MCF 10A (cell line): ENCODE data around the gene F9. TPM values are rescaled to one million over a fixed set of nuclear protein-coding genes. Genes with fewer than 3 reads are reported as not detected.

ENCODE experiments used
- BruUV-seq: library from RNA; stranded (reverse); fragments of 400-500 nt; replicated peaks from 2 replicates; lab custom pipeline; 2021; lab: Mats Ljungman, UMichigan
- CTCF ChIA-PET: fragments of 300-600 bp; sonication (Branson Sonifier 250); formaldehyde crosslinking; extraction: SDS; loops from one replicate; lab custom pipeline; 2021; ENCODE audit warnings: antibody characterized with exemption, inconsistent platforms; lab: Yijun Ruan, JAX
- POLR2A ChIA-PET: fragments of 300-600, 350-650 bp; sonication (Branson Sonifier 250); formaldehyde crosslinking; extraction: SDS; loops from one replicate; lab custom pipeline; 2020; ENCODE audit warnings: antibody characterized with exemption, inconsistent platforms; lab: Yijun Ruan, JAX
- DNase-seq: peaks from one replicate; pipeline ENCODE4 v3.0.0-alpha.2; 2018; ENCODE audit not compliant: unreplicated experiment
- H3K27ac Mint-ChIP-seq: one replicate; pipeline ENCODE4 v1.8.0; 2022; ENCODE audit warnings: mild to moderate bottlenecking, low read depth, mixed read lengths; ENCODE audit not compliant: unreplicated experiment
- H3K27me3 Mint-ChIP-seq: one replicate; pipeline ENCODE4 v1.8.0; 2022; ENCODE audit warnings: mixed read lengths; ENCODE audit not compliant: insufficient read depth, unreplicated experiment
- H3K36me3 Mint-ChIP-seq: one replicate; pipeline ENCODE4 v1.8.0; 2022; ENCODE audit warnings: mild to moderate bottlenecking, moderate library complexity, mixed read lengths; ENCODE audit not compliant: insufficient read depth, unreplicated experiment
- H3K4me1 Mint-ChIP-seq: one replicate; pipeline ENCODE4 v1.8.0; 2022; ENCODE audit warnings: mixed read lengths; ENCODE audit not compliant: insufficient read depth, unreplicated experiment
- H3K4me3 Mint-ChIP-seq: one replicate; pipeline ENCODE4 v1.8.0; 2022; ENCODE audit warnings: mild to moderate bottlenecking, moderate library complexity, mixed read lengths; ENCODE audit not compliant: unreplicated experiment
- H3K9me3 Mint-ChIP-seq: one replicate; pipeline ENCODE4 v1.8.0; 2022; ENCODE audit warnings: mixed read lengths; ENCODE audit not compliant: unreplicated experiment
- CTCF ChIP-seq: fragments of 200-600 bp; IDR thresholded peaks from one replicate; pipeline ENCODE4 v1.8.0; 2022; ENCODE audit warnings: antibody characterized with exemption, mild to moderate bottlenecking; ENCODE audit not compliant: unreplicated experiment
- intact Hi-C: fragments of 100-400 bp; cut with micrococcal nuclease; formaldehyde crosslinking; loops from 2 replicates; pipeline ENCODE4 v1.14.1; 2022
- total RNA-seq: library from RNA; stranded (reverse); gene quantifications from 2 replicates; pipeline ENCODE4 v1.2.3, GENCODE V29; 2022

Gene F9
- total RNA-seq, 1 experiment from 2014 or later, result not detected

- TF ChIP-seq CTCF, result no peak
- no peak for DNase-seq
- H3K4me1 Mint-ChIP-seq, result no peaks in the 10 kb centered on the region
- no peaks in the 10 kb centered on the region for H3K27me3 Mint-ChIP-seq
- intact Hi-C loops, result no loop called here
- no peaks in the 10 kb centered on the region for H3K9me3 Mint-ChIP-seq
- no TSS peak for BruUV-seq
- H3K4me3 Mint-ChIP-seq, result no peak overlapping the region
- no peak overlapping the region for H3K27ac Mint-ChIP-seq
- no peaks in the 10 kb centered on the region for H3K36me3 Mint-ChIP-seq
- ChIA-PET POLR2A (no interaction called here), CTCF (no interaction called here)
These were observed 55.1 kb downstream of the F9 start for GRCh38 chrX:139585613-139586012.

- H3K27ac Mint-ChIP-seq, result no peak overlapping the region
- intact Hi-C loops, result no loop called here
- no TSS peak for BruUV-seq
- DNase-seq, result no peak
- H3K27me3 Mint-ChIP-seq, result no peaks in the 10 kb centered on the region
- ChIA-PET CTCF (no interaction called here), POLR2A (no interaction called here)
- H3K36me3 Mint-ChIP-seq, result no peaks in the 10 kb centered on the region
- no peaks in the 10 kb centered on the region for H3K4me1 Mint-ChIP-seq
- TF ChIP-seq CTCF, result no peak
- peaks cover 8% of the 10 kb centered on the region for H3K9me3 Mint-ChIP-seq
- no peak overlapping the region for H3K4me3 Mint-ChIP-seq
These were observed 65.5 kb downstream of the F9 start for GRCh38 chrX:139596068-139596467.

GRCh38 chrX:139600105-139600504, 69.6 kb downstream of the F9 start:
- Mint-ChIP-seq H3K9me3 (peaks cover 10% of the 10 kb centered on the region), H3K4me1 (no peaks in the 10 kb centered on the region), H3K27me3 (no peaks in the 10 kb centered on the region), H3K4me3 (no peak overlapping the region), H3K36me3 (no peaks in the 10 kb centered on the region), H3K27ac (no peak overlapping the region)
- DNase-seq, result no peak
- intact Hi-C loops, result no loop called here
- TF ChIP-seq CTCF, result no peak
- no TSS peak for BruUV-seq
- CTCF ChIA-PET, result no interaction called here
- POLR2A ChIA-PET, result no interaction called here

Other genes with a start within 250 kb of the F9 start
- 1.5 and 2.1 TPM in 2 replicates for gene MCF2, start 177.4 kb downstream of the F9 start, total RNA-seq